GM19351 (cell line): ENCODE measurements around the gene ABHD11.

Experiments
- ATAC-seq: cut with Tn5 transposase; IDR thresholded peaks from one replicate; pipeline ENCODE4 v1.9.1; 2021; ENCODE audit warnings: mild to moderate bottlenecking, moderate library complexity; ENCODE audit not compliant: unreplicated experiment

ABHD11 gene

GRCh38 chr7:73702665-73703064 lies 35.9 kb downstream of the ABHD11 start:
- ATAC-seq: no peak

GRCh38 chr7:73702226-73702625 lies 36.4 kb downstream of the ABHD11 start:
- no peak for ATAC-seq

GRCh38 chr7:73701357-73701995 lies 37.1 kb downstream of the ABHD11 start:
- ATAC-seq: no peak

GRCh38 chr7:73700581-73701134 lies 37.9 kb downstream of the ABHD11 start:
- no peak for ATAC-seq

GRCh38 chr7:73700069-73700423 lies 38.6 kb downstream of the ABHD11 start:
- no peak for ATAC-seq

- ATAC-seq: no peak
These were observed 39.1 kb downstream of the ABHD11 start for GRCh38 chr7:73699370-73700068.

GRCh38 chr7:73698410-73698809 lies 40.2 kb downstream of the ABHD11 start:
- ATAC-seq: no peak

GRCh38 chr7:73696372-73696771 lies 42.2 kb downstream of the ABHD11 start:
- no peak for ATAC-seq

- no peak for ATAC-seq
These were observed 48.0 kb downstream of the ABHD11 start for GRCh38 chr7:73690646-73691045.

- no peak for ATAC-seq
These were observed 50.3 kb downstream of the ABHD11 start for GRCh38 chr7:73688288-73688687.
